ENCODE measurements around the gene MICAL3.
"Not testable (repeated sequence)": the region's sequence is repeated elsewhere in the genome, so short reads cannot be mapped to it uniquely, and the experiment has no call there.

MICAL3 gene

GRCh38 chr22:17779286-17780115, 244.9 kb downstream of the MICAL3 start:
- DNase-seq (ENCODE audit: low read depth in 2 of 2) = no peak

GRCh38 chr22:17778412-17778976, 245.9 kb downstream of the MICAL3 start:
- DNase-seq (ENCODE audit: low read depth in 2 of 2) = no peak

GRCh38 chr22:17777717-17778044, 246.7 kb downstream of the MICAL3 start:
- no peak for DNase-seq (ENCODE audit: low read depth in 2 of 2)

GRCh38 chr22:17777005-17777716, 247.2 kb downstream of the MICAL3 start:
- peak; percentile 52 to 60 for DNase-seq (ENCODE audit: low read depth in 2 of 2)

GRCh38 chr22:17775781-17776465, 248.4 kb downstream of the MICAL3 start:
- no peak for DNase-seq (ENCODE audit: low read depth in 2 of 2)

- no peak for DNase-seq (ENCODE audit: low read depth in 2 of 2)
Observed at GRCh38 chr22:17774926-17775685, 249.3 kb downstream of the MICAL3 start.

GRCh38 chr22:17774206-17774925, 250.0 kb downstream of the MICAL3 start, which contains the start of gene BID:
Gene BID (minus strand): TSS chr22:17774469. CDS start chr22:17750116, 24,353 bp downstream.
- DNase-seq (ENCODE audit: low read depth in 2 of 2) = peak in 1 of 2 donors; percentile 48

GRCh38 chr22:17773606-17774205, 250.7 kb downstream of the MICAL3 start:
- peak; percentile 35 to 70 for DNase-seq (ENCODE audit: low read depth in 2 of 2)

- DNase-seq (ENCODE audit: low read depth in 2 of 2) = no peak
Observed at GRCh38 chr22:17772958-17773605, 251.3 kb downstream of the MICAL3 start.

GRCh38 chr22:17772249-17772957, 252.0 kb downstream of the MICAL3 start:
- no peak for DNase-seq (ENCODE audit: low read depth in 2 of 2)

GRCh38 chr22:17770180-17771077, 253.9 kb downstream of the MICAL3 start:
- no peak for DNase-seq (ENCODE audit: low read depth in 2 of 2)

GRCh38 chr22:17769716-17770082, 254.7 kb downstream of the MICAL3 start:
- no peak for DNase-seq (ENCODE audit: low read depth in 2 of 2)

GRCh38 chr22:17769013-17769715, 255.2 kb downstream of the MICAL3 start:
- DNase-seq (ENCODE audit: low read depth in 2 of 2) = no peak

GRCh38 chr22:17767233-17768065, 256.9 kb downstream of the MICAL3 start:
- peak in 1 of 2 donors; percentile 43 for DNase-seq (ENCODE audit: low read depth in 2 of 2)

GRCh38 chr22:17764852-17765251, 259.5 kb downstream of the MICAL3 start:
- DNase-seq (ENCODE audit: low read depth in 2 of 2) = not testable (repeated sequence)

GRCh38 chr22:17764036-17764435, 260.3 kb downstream of the MICAL3 start:
- no peak for DNase-seq (ENCODE audit: low read depth in 2 of 2)

- not testable (repeated sequence) for DNase-seq (ENCODE audit: low read depth in 2 of 2)
Observed at GRCh38 chr22:17763442-17763841, 260.9 kb downstream of the MICAL3 start.

Measured in stimulated activated CD8-positive, alpha-beta memory T cell treated with anti-CD3 and anti-CD28 coated beads, Interleukin-7, amount 100 ng/mL, for 4 hours (primary cell).